GM18505 (cell line): ENCODE data around the gene MAP3K3.

Source experiments
- ATAC-seq: cut with Tn5 transposase; IDR thresholded peaks from one replicate; pipeline ENCODE4 v1.9.1; 2021; ENCODE audit not compliant: unreplicated experiment
- POLR2A ChIP-seq: IDR thresholded peaks from 4 replicates; pipeline ENCODE4 v1.6.1; 2011; ENCODE audit warnings: borderline replicate concordance; ENCODE audit not compliant: insufficient read depth, insufficient read length; ENCODE audit errors: extremely low read depth

The MAP3K3 gene

DNA sequence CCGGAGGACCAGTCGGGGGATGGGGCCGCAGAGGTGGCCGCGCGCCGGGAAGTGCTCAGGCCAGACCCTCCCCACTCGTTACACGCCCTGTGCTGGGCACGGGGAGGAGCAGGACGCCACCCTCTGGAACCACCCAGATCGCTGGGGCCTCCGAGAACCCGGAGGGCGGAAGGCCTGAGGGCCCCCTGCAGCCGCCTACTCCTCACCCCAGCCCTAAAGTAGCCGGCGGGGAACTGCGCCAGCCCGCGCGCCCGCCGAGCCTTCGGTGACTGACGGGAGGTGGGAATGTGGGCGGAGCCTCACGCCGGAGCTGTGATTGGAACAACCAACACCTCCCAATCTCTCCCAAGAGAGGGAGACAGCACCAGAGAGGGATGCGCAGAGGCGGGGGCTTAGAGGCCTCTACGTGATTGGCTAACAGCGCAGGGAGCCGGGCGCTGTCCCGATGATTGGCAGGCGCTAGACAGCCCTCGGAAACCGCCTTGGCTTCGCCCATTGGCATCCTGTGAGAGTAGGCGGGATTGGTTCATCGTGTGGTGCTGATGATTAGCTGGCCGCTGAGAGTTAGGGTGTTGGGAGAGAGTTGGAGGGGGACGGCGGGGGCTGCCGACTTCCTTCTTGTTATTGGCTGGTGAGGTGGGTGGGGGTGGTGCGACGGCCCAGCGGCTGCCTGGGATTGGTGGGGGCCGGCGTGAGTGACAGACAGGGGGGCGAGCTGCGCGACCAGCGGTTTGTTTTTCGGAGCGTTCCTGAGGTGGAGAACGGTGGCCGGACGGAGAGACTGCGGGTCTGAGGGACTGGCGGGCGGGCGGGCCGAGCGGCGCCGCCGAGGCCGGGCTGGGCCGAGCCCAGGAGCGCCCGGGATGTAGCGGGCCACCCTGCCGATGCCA, at the start of gene MAP3K3:
TSS of gene MAP3K3 (plus strand) at position 734 of the 890 bp plus-strand sequence. CDS start 343 bp downstream, outside the sequence.
- peak; percentile 94 for TF ChIP-seq POLR2A
- peak; percentile 85 for ATAC-seq

DNA sequence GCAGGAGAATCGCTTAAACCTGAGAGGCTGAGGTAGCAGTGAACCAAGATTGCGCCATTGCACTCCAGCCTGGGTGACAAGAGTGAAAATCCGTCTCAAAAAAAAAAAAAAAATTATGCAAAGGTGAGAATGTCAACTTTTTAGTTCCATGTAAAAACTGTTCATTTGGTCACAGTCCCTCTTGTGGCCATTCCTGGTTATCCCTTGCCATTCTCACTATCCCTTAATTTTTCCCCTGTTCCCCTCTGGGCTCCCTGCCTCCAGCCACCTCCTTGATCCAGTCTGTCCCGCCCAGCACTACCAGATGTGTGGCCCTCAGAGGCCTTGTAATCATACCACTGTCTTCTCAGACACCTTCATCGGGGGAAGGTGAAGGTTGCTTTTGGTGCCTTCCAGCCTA, 48.6 kb upstream of the MAP3K3 start:
- no peak for TF ChIP-seq POLR2A
- ATAC-seq, result no peak

DNA sequence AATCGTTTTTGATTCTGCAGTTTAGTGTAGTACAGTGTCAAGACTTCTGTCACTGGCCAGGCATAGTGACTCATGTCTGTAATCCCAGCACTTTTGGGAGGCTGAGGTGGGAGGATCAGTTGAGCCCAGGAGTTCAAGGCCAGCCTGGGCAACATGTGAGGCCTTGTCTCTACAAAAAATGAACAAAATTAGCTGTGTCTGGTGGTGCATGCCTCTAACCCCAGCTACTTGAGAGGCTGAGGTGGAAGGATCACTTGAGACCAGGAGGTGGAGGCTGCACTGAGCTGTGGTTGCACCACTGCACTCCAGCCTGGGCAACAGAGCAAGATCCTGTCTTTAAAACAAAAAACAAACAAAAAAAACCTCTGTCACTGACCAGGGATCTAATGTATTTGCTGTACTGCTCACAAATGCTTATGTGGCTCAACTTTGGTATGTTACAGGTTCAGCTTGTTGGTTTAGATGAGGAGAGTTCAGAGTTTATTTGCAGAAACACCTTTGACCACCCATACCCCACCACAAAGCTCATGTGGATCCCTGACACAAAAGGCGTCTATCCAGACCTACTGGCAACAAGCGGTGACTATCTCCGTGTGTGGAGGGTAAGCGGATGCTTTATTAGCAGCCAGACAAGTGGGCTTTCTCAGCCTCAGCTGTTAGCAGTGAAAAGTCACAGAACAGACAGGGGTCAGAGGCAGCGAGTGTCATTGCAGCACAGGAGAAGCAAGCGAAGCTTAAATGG, 44.0 kb upstream of the MAP3K3 start:
- TF ChIP-seq POLR2A, result no peak
- no peak for ATAC-seq

GRCh38 chr17:63578769-63579111, 43.5 kb upstream of the MAP3K3 start:
- no peak for TF ChIP-seq POLR2A
- no peak for ATAC-seq

- no peak for ATAC-seq
- TF ChIP-seq POLR2A, result no peak
These were observed 42.6 kb upstream of the MAP3K3 start for GRCh38 chr17:63579633-63580032.

DNA sequence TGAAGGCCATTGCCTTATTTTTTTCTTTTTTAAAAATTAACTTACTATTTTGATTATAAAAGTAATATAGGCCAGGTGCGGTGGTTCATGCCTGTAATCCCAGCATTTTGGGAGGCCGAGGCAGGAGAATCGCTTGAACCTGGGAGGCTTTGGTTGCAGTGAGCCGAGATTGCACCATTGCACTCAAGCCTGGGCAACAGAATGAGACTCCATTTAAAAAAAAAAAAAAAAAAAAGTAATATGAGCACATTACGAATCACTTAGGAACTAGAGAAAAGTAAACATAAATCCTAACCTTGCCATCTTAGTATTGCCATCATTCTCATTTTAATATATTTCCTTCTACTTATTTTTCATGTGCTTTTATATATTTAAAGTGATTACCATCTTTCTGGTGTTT, 34.4 kb upstream of the MAP3K3 start:
- TF ChIP-seq POLR2A, result no peak
- ATAC-seq, result no peak

GRCh38 chr17:63588797-63589196, 33.4 kb upstream of the MAP3K3 start:
- no peak for ATAC-seq
- TF ChIP-seq POLR2A, result no peak

DNA sequence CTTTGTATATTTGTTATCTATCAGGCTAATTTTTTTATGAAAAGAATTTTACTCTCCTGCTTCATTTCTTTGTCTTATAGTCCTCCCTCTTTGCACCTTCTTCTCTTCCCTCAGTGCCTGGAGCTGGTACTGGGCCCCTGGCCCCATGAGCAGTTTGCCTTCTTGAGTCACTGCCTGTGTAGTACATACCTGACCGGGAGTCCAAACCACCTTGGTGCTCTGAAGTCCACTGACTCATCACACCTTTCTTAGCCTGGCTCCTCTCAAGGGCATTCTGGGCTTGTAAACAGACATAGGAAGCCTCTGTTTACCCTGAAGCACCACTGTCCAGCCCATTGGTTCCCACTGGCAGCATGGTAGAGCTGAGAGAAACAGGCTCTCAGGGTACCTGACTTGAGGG, 32.6 kb upstream of the MAP3K3 start:
- no peak for TF ChIP-seq POLR2A

GRCh38 chr17:63592797-63593196, 29.4 kb upstream of the MAP3K3 start:
- ATAC-seq, result no peak
- no peak for TF ChIP-seq POLR2A

More for the DNA sequence above, 32.6 kb upstream of the MAP3K3 start:
- no peak for ATAC-seq

DNA sequence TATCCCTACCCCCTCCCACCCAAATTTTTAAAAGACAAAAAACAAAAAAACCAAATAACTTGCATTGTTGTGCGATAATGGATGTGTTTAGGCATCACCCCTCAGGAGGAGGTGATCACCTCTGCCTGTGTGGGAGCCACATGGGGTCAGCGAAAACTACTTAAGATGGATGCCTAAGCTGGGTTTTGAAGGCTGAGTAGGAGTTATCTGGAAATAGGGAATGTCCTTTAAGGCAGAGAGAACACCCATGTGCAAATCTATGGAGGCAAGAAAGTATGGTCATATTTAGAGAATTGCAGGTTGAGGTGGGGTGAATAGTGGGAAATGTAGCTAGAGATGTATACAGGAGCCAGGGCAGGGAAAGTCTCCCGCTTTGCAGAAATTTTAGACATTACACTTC, 27.1 kb upstream of the MAP3K3 start:
- no peak for TF ChIP-seq POLR2A
- ATAC-seq, result no peak

DNA sequence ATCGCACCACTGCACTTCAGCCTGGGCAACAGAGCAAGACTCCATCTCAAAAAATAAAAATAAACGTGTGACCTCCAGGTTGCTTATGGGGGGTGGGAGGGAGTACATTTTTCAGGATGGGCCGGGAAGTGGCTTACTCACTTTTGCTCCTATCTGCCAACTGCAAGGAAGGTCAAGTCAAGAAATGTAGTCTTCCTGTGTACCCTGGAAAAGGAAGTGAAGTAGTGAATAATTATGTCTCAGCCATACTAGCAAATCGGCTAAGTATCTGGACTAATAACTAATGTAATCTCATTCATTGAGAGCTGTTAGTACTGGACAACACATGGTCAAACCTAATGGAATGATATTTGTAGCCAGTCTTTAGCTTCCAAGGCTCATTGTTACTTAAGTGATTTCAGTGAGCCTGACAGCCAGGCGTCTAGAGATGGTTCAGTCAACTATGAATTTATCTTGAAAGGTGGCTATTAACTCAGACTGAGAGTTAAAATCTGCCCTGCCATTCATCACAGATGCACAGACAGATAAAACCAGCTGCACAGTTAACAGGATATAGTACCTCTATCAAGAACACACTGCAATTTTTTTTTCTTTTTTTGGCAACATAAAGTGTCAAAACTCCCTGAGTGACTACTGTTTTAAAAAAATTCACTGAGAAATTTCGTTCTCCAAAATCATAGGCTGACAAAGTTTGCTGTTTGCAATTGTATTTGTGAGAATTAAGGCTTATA, 25.2 kb upstream of the MAP3K3 start:
- TF ChIP-seq POLR2A, result no peak
- ATAC-seq, result no peak

- ATAC-seq, result no peak
- no peak for TF ChIP-seq POLR2A
These were observed 23.9 kb upstream of the MAP3K3 start for GRCh38 chr17:63598281-63598680.
